Colonic mucosa (tissue), 4 donors: Measurements from ENCODE around the gene MYL5. TPM values are rescaled to one million over a fixed set of nuclear protein-coding genes. Genes with fewer than 3 reads are reported as not detected.
A peak's percentile ranks its signal among the peaks of the same experiment; 100 is the strongest.

Experiments
- DNase-seq: peaks from one replicate; pipeline ENCODE4 v3.0.0-alpha.2; 2020
- H3K27ac ChIP-seq: fragments of 200-600 bp; one replicate; pipeline ENCODE4 v1.8.0; 2021
- H3K27me3 ChIP-seq: fragments of 200-600 bp; one replicate; pipeline ENCODE4 v1.8.0; 2021
- H3K36me3 ChIP-seq: fragments of 200-600 bp; one replicate; pipeline ENCODE4 v1.8.0; 2021
- H3K4me1 ChIP-seq: fragments of 200-600 bp; one replicate; pipeline ENCODE4 v1.8.0; 2021; ENCODE audit warnings: mild to moderate bottlenecking
- H3K4me3 ChIP-seq: fragments of 200-600 bp; one replicate; pipeline ENCODE4 v1.8.0; 2021
- H3K9ac ChIP-seq, 2 donors: one replicate each; pipeline ENCODE4 v1.7.0; 2013; ENCODE audit warnings: control low read depth in 2 of 2, low read depth in 2 of 2, low read length in 2 of 2
- H3K9me3 ChIP-seq: fragments of 200-600 bp; one replicate; pipeline ENCODE4 v1.8.0; 2021
- intact Hi-C: fragments of 100-400 bp; cut with DNase I; formaldehyde crosslinking; loops from one replicate; pipeline ENCODE4 v1.14.1; 2022
- total RNA-seq, 2 donors: library from RNA; stranded (reverse); fragmentation: NEBNext Ultra II Directional in 1 of 2; extraction: Animal tissue kit (Norgen Biotek cat#: 25700) in 1 of 2; gene quantifications; one replicate each; pipeline ENCODE4 v1.2.1, GENCODE V29; 2021
- TF ChIP-seq, protein P1 (sequence below): fragments of 200-600 bp; IDR thresholded peaks from one replicate; pipeline ENCODE4 v1.8.0; 2022; ENCODE audit warnings: antibody characterized with exemption, mild to moderate bottlenecking
- donor health status: healthy.
- donor health status: DM: no; HTN: no; CAD: no.
- donor health status: DM: no; HTN: no; CAD: no.

The MYL5 gene
- total RNA-seq, 2 donors from 2014 or later, result 17.3 to 53.6 TPM

DNA sequence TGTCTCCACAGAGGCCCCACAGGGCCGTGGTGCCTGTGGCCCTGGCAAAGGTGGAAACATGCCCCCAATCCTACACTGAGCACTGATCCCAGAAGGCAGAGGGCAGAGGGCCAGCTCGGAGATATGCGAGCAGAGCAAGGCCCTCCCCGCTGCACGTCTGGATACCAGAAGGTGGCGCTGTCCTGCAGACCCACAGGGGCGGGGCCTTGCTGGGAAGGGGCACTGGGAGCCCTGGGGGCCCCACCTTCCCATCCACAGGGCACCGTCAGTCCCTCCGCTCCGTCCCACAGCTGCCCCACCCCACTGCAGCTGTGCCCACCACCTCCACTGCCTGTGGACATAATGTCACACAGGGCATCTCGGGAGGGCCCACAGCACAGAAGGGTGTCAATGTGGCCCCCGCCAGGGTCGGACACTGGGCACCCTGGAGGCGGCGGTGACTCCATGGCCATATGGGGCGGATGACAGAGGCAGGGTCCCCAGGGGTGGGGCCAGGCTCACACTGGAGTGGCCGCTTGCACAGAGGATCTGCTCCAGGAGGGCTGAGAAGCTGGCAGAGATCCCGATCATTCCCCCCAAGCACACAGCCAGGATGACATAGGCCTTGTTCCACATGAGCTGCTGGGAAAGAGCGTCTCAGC is 9.8 kb downstream of the MYL5 start:
- Histone ChIP-seq H3K9ac (peak overlapping the region in 1 of 2 donors; percentile 12), H3K27me3 (no peaks in the 10 kb centered on the region), H3K4me3 (no peak overlapping the region), H3K4me1 (peaks cover 21% of the 10 kb centered on the region), H3K9me3 (no peaks in the 10 kb centered on the region), H3K36me3 (no peaks in the 10 kb centered on the region), H3K27ac (no peak overlapping the region)
- DNase-seq, result peak; percentile 78
- intact Hi-C loops, result no loop called here
- TF ChIP-seq, protein P1, sequence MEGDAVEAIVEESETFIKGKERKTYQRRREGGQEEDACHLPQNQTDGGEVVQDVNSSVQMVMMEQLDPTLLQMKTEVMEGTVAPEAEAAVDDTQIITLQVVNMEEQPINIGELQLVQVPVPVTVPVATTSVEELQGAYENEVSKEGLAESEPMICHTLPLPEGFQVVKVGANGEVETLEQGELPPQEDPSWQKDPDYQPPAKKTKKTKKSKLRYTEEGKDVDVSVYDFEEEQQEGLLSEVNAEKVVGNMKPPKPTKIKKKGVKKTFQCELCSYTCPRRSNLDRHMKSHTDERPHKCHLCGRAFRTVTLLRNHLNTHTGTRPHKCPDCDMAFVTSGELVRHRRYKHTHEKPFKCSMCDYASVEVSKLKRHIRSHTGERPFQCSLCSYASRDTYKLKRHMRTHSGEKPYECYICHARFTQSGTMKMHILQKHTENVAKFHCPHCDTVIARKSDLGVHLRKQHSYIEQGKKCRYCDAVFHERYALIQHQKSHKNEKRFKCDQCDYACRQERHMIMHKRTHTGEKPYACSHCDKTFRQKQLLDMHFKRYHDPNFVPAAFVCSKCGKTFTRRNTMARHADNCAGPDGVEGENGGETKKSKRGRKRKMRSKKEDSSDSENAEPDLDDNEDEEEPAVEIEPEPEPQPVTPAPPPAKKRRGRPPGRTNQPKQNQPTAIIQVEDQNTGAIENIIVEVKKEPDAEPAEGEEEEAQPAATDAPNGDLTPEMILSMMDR, result peak; percentile 78

DNA sequence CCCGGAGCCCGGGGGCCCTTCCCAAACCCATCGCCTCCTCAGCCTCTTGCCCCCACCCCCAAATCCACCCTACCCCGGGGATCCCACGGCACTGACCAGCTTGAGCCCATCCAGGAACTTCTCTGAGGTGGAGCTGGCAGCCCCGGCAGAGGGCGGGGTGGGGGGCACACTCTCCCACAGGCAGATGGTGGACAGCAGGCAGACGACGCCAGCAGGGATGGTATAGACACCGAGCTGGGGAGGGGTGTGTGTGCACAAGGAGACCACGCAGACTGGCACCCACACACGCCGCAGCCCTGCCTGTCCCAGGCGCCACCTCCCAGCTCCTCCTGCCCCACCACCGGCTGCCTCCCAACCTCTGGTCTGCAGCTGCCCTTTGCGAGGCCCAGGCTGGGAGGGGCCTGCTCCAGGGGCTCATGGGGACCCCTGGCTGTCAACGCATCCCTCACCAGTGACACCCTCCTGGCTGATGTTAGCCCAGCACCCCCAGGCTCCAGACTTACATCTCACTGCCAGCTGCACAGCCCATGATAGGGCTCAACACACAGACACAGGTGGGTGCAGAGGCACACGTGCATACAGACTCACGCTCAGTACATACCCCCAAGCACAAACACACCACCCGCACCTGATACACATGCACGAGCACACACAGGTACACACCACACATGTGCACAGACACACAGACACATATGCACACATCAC is 10.4 kb downstream of the MYL5 start:
- no peak for DNase-seq
- H3K9ac ChIP-seq, result no peak overlapping the region
- no peaks in the 10 kb centered on the region for H3K9me3 ChIP-seq
- no peak overlapping the region for H3K4me3 ChIP-seq
- no peaks in the 10 kb centered on the region for H3K27me3 ChIP-seq
- no peaks in the 10 kb centered on the region for H3K36me3 ChIP-seq
- intact Hi-C loops, result no loop called here
- TF ChIP-seq, protein P1, result no peak
- no peak overlapping the region for H3K27ac ChIP-seq
- H3K4me1 ChIP-seq, result peaks cover 23% of the 10 kb centered on the region

DNA sequence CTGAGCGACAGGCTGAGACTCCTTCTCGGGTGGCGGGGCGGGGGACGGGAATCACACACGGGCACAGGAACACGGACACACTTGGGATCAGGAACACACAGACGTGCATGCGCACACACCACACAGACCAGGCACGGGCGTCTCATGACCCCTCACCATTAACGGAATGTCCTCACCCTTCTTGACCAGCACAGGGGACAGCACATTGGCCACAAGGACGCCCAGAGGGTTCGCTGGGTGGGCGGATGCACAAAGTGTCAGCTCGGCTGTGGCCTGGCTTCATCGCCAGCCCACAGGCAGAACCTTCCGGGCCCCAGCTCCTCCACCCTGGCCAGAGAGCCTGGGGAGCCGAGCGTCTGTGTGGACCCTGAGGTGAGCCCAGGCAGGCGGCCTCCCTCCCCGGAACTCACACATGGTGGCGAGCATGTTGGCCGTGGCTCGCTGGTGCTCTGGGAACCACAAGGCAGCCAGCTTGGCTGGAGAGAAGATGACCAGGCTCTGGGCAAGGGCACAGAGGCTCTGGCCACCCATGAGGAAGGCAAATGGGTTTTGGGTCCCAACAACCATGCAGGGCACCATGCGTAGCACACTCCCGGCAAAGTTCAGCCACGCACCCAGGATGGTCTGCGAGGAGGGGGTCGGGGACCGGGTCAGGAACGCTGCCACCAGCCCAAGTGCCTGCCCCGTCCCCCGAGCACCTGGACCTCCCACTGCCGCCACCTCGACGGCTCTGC is 11.5 kb downstream of the MYL5 start:
- peaks cover 23% of the 10 kb centered on the region for H3K4me1 ChIP-seq
- no peak for DNase-seq
- H3K4me3 ChIP-seq, result no peak overlapping the region
- no peaks in the 10 kb centered on the region for H3K9me3 ChIP-seq
- no peak overlapping the region for H3K27ac ChIP-seq
- TF ChIP-seq, protein P1, result no peak
- H3K9ac ChIP-seq, result no peak overlapping the region
- no peaks in the 10 kb centered on the region for H3K36me3 ChIP-seq
- H3K27me3 ChIP-seq, result no peaks in the 10 kb centered on the region
- intact Hi-C loops, result no loop called here

DNA sequence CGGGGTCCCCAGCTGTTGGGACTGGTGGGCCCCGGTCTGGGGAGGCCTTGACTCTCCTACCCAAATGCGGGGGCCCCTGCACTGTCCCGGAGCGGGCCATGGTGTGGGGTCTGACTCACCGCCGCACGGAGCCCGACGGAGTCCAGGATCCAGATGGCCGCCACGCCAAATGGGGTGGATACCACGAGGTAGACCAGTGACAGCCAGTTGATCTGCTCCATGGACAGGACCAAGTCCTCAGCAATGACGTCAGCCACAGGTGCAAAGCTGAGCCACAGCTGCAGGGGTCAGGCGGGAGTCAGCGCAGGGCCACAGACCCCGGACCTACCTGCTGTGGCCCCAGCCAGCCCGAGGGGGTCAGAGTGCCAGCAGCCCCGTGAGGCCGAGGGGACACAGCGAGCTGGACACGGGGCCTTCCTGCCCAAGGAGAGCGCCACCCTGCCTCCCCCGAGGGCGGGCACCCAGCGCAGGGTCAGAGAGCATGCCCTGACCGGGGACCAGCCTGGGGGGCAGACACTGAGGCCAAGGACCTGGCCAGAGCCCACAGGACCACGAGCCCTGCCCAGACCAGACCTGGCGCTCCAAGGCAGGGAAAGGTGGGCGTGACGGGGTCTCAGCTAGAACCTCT is 12.2 kb downstream of the MYL5 start:
- H3K4me3 ChIP-seq, result no peak overlapping the region
- intact Hi-C loops, result no loop called here
- H3K36me3 ChIP-seq, result no peaks in the 10 kb centered on the region
- peaks cover 23% of the 10 kb centered on the region for H3K4me1 ChIP-seq
- H3K9me3 ChIP-seq, result no peaks in the 10 kb centered on the region
- TF ChIP-seq, protein P1, result no peak
- no peak overlapping the region for H3K9ac ChIP-seq
- peak overlapping the region; percentile 74 for H3K27ac ChIP-seq
- DNase-seq, result no peak
- no peaks in the 10 kb centered on the region for H3K27me3 ChIP-seq
